ENCODE results near the gene TFAP2B.

Gene TFAP2B

DNA sequence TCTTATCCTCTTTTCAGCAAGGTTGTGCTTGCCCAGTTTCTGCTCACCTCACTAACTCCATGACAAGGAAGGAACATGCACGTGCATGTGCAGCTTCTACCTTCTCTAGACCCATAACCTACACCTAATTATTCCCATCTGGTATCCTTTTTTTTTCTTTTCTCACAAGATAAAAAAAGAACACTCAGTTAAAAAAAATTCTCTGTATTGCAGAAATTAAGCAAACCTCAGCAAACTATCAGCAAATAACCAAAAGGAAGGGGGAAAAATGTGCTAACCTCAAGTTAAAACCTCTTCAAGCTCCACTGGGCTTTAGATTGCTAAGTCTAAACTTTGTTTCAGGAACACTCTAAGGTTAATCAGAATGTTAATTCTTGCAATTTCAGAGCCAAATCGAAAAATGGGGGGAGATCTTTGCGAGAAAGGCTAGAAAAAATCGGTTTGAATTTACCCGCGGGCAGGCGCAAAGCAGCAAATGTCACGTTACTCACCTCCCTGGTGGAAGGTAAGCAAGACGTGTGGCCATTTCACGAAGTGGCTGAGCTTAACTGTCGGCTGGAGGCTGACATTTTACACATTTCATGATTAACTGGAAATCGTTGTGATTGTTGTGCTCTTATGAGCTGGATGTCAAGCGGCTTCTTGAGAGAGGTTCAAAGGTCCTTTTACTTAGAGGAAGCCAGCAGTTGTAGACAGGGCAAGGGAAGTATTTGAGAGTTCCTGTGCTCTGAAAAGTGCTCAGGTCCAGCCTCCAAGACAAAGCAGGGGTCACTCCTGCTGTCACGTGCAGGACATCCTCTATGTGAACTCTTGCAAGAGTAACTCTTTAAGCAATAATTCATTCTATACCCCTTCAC lies 19.1 kb downstream of the TFAP2B start:
- DNase-seq = no peak
- Histone ChIP-seq H3K4me1 (no peaks in the 10 kb centered on the region), H3K27me3 (peaks cover 0 to 89% of the 10 kb centered on the region in 2 donors), H3K36me3 (peaks cover 0 to 3% (median 0%) of the 10 kb centered on the region in 3 donors), H3K4me3 (no peak overlapping the region), H3K27ac (no peak overlapping the region), H3K9me3 (no peaks in the 10 kb centered on the region)
- TF ChIP-seq CTCF (IDR thresholded peaks at IDR 0.05) = no peak
- intact Hi-C loops (cut with DNase I; ENCODE audit: low total_unique reads) = no loop called here

DNA sequence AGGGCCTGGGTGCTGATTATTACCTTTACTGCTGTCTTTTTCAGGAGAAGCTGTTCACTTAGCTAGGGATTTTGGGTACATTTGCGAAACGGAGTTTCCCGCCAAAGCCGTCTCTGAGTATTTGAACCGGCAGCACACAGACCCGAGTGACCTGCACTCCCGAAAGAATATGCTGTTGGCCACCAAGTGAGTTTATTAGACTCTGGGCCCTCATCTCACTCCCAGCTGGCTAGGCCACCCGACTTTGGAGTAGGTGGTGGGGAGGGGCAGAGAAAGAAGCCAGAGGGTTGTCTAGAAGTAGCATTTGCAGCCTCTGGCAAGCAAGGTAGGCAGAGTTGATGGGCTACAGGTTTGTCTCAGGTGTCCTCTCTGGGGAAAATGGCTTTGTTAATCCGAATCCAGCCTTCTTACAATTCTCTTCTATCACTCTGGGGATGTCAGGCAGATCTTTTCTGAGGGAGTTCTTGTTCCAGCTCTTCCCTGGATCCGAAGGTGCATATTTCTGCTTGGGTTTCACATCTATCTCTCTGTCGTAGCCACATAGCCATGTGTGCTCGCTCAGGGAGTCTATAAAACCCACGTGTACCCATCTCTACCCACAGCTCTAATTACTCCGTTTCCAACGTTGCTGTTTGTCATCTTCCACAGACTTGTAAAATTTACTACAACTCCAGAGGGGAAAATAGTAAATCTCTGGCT lies 21.6 kb downstream of the TFAP2B start:
- Histone ChIP-seq H3K9me3 (no peaks in the 10 kb centered on the region), H3K4me1 (no peaks in the 10 kb centered on the region), H3K27ac (no peak overlapping the region), H3K27me3 (peaks cover 0 to 94% of the 10 kb centered on the region in 2 donors), H3K36me3 (peaks cover 0 to 3% (median 0%) of the 10 kb centered on the region in 3 donors), H3K4me3 (no peak overlapping the region)
- DNase-seq = no peak
- TF ChIP-seq CTCF (IDR thresholded peaks at IDR 0.05) = no peak
- intact Hi-C loops (cut with DNase I; ENCODE audit: low total_unique reads) = no loop called here

- H3K27me3 ChIP-seq = peaks cover 0 to 94% of the 10 kb centered on the region in 2 donors
- intact Hi-C loops (cut with DNase I; ENCODE audit: low total_unique reads) = no loop called here
- no peak for DNase-seq
Measured at GRCh38 chr6:50840811-50841192, 22.1 kb downstream of the TFAP2B start.

DNA sequence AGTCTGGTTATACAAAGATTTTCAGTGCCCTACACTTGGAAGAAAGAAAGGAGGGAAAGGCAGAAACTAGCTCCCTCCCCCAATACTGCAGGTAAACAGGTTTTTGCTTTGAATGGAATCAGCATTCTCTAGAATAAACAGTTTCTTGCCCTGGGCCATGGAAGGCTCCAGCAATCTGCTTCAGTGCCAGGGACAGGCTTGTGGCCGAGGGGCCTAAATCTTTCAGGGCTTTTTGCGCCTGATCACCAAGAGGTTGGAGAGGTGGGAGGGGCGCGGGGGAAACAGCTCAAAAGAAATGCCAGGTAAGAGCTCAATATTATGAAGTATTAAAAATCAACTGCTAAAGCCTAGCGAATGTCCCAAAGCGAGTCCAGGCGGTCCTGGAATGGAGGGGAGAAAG lies 23.8 kb downstream of the TFAP2B start:
- Histone ChIP-seq H3K9me3 (no peaks in the 10 kb centered on the region), H3K36me3 (no peaks in the 10 kb centered on the region), H3K27me3 (peaks cover 0 to 93% of the 10 kb centered on the region in 2 donors), H3K27ac (no peak overlapping the region), H3K4me3 (no peak overlapping the region), H3K4me1 (no peaks in the 10 kb centered on the region)
- intact Hi-C loops (cut with DNase I; ENCODE audit: low total_unique reads) = no loop called here
- no peak for DNase-seq
- TF ChIP-seq CTCF (IDR thresholded peaks at IDR 0.05) = no peak

More at GRCh38 chr6:50840811-50841192, 22.1 kb downstream of the TFAP2B start:
- Histone ChIP-seq H3K36me3 (peaks cover 0 to 3% (median 0%) of the 10 kb centered on the region in 3 donors), H3K9me3 (no peaks in the 10 kb centered on the region), H3K27ac (no peak overlapping the region), H3K4me3 (no peak overlapping the region), H3K4me1 (no peaks in the 10 kb centered on the region)
- TF ChIP-seq CTCF (IDR thresholded peaks at IDR 0.05) = no peak

DNA sequence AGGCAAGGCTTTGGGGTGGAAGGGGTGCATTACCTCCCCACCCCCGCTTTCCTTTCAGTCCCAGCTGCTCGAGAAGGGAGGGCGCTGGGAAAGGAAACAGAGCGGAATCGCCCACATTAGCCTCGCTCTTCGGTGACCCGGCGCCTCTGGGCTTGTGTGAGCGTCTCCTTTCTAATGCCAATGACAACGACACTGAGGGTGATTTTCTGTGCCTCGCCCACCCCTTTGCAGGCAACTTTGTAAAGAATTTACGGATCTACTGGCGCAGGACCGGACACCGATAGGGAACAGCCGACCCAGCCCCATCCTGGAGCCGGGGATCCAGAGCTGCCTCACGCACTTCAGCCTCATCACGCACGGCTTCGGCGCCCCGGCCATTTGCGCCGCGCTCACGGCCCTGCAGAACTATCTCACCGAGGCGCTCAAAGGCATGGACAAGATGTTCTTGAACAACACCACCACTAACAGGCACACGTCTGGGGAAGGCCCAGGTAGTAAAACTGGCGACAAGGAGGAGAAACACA lies 24.3 kb downstream of the TFAP2B start:
- Histone ChIP-seq H3K27me3 (peaks cover 0 to 93% of the 10 kb centered on the region in 2 donors), H3K4me1 (no peaks in the 10 kb centered on the region), H3K36me3 (no peaks in the 10 kb centered on the region), H3K27ac (no peak overlapping the region), H3K4me3 (no peak overlapping the region), H3K9me3 (no peaks in the 10 kb centered on the region)
- intact Hi-C loops (cut with DNase I; ENCODE audit: low total_unique reads) = no loop called here
- no peak for DNase-seq
- TF ChIP-seq CTCF (IDR thresholded peaks at IDR 0.05) = no peak
